D721Med (cell line): ENCODE measurements around the gene CDC25A.

ENCODE experiments used
- DNase-seq: peaks from one replicate; pipeline ENCODE4 v3.0.0; 2011; ENCODE audit warnings: low spot score; ENCODE audit not compliant: insufficient read length
- FAIRE-seq: peaks from 2 replicates; lab custom pipeline; 2011; peaks lifted over from hg19 to GRCh38; lab: Jason Lieb, UNC
- TF ChIP-seq, protein P1 (sequence below): IDR thresholded peaks from 2 replicates; pipeline ENCODE4 v1.5.1; 2012; ENCODE audit warnings: mild to moderate bottlenecking, control low read depth; ENCODE audit not compliant: insufficient read depth; ENCODE audit errors: missing control alignments

Gene CDC25A

DNA sequence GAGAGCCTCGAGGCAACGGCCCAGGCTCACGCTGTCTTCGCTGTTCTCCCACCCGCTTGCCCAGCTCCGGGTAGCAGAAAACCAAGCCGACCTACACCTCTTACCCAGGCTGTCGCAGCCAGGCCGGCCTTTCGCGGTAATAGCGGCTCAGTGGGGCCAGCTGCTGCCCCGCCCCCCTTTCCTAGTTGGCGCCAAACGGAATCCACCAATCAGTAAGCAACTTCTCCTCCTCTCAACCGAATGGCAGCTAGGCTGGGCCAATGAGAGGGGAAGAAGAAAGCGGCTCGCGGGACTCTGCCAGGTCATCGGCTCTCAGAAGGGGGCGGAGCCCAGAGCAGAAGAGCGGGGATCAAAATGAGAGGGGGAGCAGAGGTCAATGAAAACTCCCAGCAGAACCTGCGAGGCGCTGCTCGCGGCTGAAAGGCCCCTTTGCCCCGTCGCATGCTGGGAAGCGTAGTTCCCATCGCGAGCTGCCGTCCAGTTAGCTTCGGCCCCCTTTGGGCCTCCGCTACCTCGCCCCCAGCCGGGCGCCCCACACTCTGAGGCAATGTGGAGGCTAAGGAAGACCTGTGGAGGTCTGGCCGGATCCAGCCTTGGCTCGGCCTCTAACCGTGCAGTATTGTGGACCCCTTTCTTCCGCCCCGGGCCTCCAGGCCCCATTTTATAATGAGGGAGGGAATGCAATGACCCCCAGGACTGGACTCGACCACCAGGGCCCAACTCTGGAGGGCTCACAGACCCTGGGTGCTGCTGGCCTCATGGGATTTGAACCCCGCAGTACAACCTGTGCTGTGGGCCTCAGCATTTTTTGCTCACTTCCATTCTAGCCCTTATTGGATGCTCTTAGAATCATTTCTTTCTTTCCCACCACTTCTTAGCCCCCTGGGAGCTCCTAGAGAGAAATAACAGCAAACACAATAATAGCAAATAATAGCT, at the start of gene CDC25A:
TSS of gene CDC25A (minus strand) at position 152 of the 936 bp plus-strand sequence. CDS start 470 bp downstream, outside the sequence.
- FAIRE-seq (no peak), DNase-seq (peak; percentile 83)
- TF ChIP-seq, protein P1, sequence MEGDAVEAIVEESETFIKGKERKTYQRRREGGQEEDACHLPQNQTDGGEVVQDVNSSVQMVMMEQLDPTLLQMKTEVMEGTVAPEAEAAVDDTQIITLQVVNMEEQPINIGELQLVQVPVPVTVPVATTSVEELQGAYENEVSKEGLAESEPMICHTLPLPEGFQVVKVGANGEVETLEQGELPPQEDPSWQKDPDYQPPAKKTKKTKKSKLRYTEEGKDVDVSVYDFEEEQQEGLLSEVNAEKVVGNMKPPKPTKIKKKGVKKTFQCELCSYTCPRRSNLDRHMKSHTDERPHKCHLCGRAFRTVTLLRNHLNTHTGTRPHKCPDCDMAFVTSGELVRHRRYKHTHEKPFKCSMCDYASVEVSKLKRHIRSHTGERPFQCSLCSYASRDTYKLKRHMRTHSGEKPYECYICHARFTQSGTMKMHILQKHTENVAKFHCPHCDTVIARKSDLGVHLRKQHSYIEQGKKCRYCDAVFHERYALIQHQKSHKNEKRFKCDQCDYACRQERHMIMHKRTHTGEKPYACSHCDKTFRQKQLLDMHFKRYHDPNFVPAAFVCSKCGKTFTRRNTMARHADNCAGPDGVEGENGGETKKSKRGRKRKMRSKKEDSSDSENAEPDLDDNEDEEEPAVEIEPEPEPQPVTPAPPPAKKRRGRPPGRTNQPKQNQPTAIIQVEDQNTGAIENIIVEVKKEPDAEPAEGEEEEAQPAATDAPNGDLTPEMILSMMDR, result no peak

GRCh38 chr3:48236531-48236930, 48.3 kb upstream of the CDC25A start:
- TF ChIP-seq, protein P1, result no peak
- no peak for FAIRE-seq
- DNase-seq, result no peak

DNA sequence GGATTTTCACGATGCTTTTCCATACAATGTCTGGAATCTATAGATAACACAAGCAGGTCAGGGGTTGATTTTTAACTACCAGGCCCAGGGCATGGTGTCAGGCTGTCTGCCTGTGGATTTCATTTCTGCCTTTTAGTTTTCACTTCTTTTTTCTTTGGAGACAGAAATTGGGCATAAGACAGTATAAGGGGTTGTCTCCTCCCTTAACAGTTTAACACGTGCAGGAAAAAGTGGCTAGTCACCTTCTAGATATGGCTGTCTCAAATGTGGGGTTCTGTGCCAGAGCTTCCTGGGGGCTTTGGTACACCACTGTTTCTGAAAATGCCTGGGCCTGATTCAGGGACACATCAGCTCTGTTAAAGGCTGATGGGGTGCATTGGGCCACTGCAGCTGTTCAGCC, 45.3 kb upstream of the CDC25A start:
- no peak for FAIRE-seq
- DNase-seq, result no peak
- TF ChIP-seq, protein P1, result no peak

DNA sequence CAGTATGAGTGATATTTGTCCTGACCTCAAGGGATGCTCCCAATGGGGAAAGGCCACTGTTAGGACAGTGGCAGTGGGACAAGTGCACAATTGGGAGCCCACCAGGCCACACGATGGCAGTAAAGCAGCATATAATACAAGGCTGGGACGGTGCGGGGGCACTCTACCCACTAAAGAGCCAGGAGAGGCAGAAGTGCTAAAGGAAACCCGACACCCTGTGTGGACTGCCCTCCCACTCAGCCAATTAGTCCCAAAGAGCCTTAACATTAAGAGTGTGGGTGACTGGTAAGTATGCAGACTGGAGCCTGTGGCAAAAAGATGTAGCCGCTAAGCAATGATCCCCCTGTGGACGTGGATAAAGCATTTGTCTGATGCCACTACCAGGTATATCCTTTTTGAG, 44.5 kb upstream of the CDC25A start:
- FAIRE-seq (peak; percentile 68), DNase-seq (peak; percentile 51)
- TF ChIP-seq, protein P1, result peak; percentile 88

GRCh38 chr3:48232232-48232631, 44.0 kb upstream of the CDC25A start:
- TF ChIP-seq, protein P1, result no peak
- DNase-seq, result no peak
- no peak for FAIRE-seq

GRCh38 chr3:48226939-48227338, 38.7 kb upstream of the CDC25A start:
- DNase-seq (no peak), FAIRE-seq (no peak)
- TF ChIP-seq, protein P1, result no peak

- FAIRE-seq (no peak), DNase-seq (no peak)
- TF ChIP-seq, protein P1, result no peak
These were observed 37.4 kb upstream of the CDC25A start for GRCh38 chr3:48225587-48225986.
